ENCODE data around the gene DCC.

The DCC gene

DNA sequence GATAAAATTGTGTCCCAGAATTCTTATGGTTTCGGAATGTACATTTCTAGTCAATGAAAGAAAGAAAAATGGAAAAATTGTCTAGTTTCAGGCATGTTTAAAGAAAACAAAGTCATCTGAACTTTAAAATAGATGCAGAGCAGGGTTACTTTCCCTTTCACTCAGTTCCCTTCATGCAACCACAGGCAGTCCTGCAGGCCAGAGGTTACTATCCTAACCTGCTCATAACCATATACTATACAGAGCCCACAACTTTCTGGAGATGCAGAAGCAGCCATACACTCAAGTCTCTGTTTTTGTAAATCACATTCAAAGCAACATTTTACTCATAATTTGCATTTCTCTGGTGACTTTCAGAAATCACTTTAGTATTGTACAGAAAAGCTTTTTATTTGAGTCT lies 1194.2 kb downstream of the DCC start:
- TF ChIP-seq, protein P1, sequence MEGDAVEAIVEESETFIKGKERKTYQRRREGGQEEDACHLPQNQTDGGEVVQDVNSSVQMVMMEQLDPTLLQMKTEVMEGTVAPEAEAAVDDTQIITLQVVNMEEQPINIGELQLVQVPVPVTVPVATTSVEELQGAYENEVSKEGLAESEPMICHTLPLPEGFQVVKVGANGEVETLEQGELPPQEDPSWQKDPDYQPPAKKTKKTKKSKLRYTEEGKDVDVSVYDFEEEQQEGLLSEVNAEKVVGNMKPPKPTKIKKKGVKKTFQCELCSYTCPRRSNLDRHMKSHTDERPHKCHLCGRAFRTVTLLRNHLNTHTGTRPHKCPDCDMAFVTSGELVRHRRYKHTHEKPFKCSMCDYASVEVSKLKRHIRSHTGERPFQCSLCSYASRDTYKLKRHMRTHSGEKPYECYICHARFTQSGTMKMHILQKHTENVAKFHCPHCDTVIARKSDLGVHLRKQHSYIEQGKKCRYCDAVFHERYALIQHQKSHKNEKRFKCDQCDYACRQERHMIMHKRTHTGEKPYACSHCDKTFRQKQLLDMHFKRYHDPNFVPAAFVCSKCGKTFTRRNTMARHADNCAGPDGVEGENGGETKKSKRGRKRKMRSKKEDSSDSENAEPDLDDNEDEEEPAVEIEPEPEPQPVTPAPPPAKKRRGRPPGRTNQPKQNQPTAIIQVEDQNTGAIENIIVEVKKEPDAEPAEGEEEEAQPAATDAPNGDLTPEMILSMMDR (IDR thresholded peaks at IDR 0.05; ENCODE audit: low read length, missing control alignments) = no peak
- no peak for DNase-seq (ENCODE audit: low read depth)
- no peak overlapping the region for H3K4me3 ChIP-seq (replicated peaks; ENCODE audit: low read depth, low read length)

- no peak overlapping the region for H3K4me3 ChIP-seq (replicated peaks; ENCODE audit: low read depth, low read length)
- TF ChIP-seq, protein P1 (IDR thresholded peaks at IDR 0.05; ENCODE audit: low read length, missing control alignments) = no peak
- DNase-seq (ENCODE audit: low read depth) = no peak
Observed at GRCh38 chr18:53534695-53535094, 1194.7 kb downstream of the DCC start.

GRCh38 chr18:53536908-53537307 lies 1196.9 kb downstream of the DCC start:
- DNase-seq (ENCODE audit: low read depth) = no peak
- no peak overlapping the region for H3K4me3 ChIP-seq (replicated peaks; ENCODE audit: low read depth, low read length)
- TF ChIP-seq, protein P1 (IDR thresholded peaks at IDR 0.05; ENCODE audit: low read length, missing control alignments) = no peak

DNA sequence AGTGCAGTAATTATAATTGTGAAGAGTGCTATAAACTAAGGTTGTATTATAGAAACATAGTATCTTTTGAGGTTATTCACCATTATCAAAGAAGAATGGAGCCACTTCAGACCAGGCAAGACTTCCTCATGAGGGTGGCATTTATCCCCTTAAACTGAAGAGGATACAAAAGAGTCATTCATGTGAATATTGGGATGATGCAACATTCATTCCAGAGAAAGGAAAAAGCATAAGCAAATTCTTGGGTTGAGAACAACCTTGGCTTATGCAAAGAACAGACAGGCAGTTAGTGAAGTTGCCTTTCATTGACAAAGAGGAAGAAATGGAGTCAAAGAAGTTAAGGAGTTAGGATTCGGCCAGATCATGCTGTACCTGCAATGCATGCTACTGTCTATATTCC lies 1201.9 kb downstream of the DCC start:
- H3K4me3 ChIP-seq (replicated peaks; ENCODE audit: low read depth, low read length) = no peak overlapping the region
- no peak for DNase-seq (ENCODE audit: low read depth)
- TF ChIP-seq, protein P1 (IDR thresholded peaks at IDR 0.05; ENCODE audit: low read length, missing control alignments) = no peak

GRCh38 chr18:53543711-53544110 lies 1203.7 kb downstream of the DCC start:
- no peak for DNase-seq (ENCODE audit: low read depth)
- TF ChIP-seq, protein P1 (IDR thresholded peaks at IDR 0.05; ENCODE audit: low read length, missing control alignments) = no peak
- H3K4me3 ChIP-seq (replicated peaks; ENCODE audit: low read depth, low read length) = no peak overlapping the region

- TF ChIP-seq, protein P1 (IDR thresholded peaks at IDR 0.05; ENCODE audit: low read length, missing control alignments) = no peak
- no peak for DNase-seq (ENCODE audit: low read depth)
- no peak overlapping the region for H3K4me3 ChIP-seq (replicated peaks; ENCODE audit: low read depth, low read length)
Observed at GRCh38 chr18:53544917-53545316, 1204.9 kb downstream of the DCC start.

- DNase-seq (ENCODE audit: low read depth) = no peak
- no peak overlapping the region for H3K4me3 ChIP-seq (replicated peaks; ENCODE audit: low read depth, low read length)
- TF ChIP-seq, protein P1 (IDR thresholded peaks at IDR 0.05; ENCODE audit: low read length, missing control alignments) = no peak
Observed at GRCh38 chr18:53551868-53552426, 1212.0 kb downstream of the DCC start.
